ENCODE measurements around the gene LMNA.

- no peak for TF ChIP-seq CTCF (IDR thresholded peaks at IDR 0.05)
- no peak for TF ChIP-seq EZH2 (IDR thresholded peaks at IDR 0.05; ENCODE audit: borderline replicate concordance, insufficient read depth, low read depth, low read length, poor library complexity, severe bottlenecking)
These were observed 7.6 kb downstream of the LMNA start for GRCh38 chr1:156122086-156122485.
